CD4-positive, alpha-beta T cell (primary cell): ENCODE measurements around the gene OXSM. TPM values are rescaled to one million over a fixed set of nuclear protein-coding genes. Genes with fewer than 3 reads are reported as not detected.

Experiments
- ATAC-seq: fragments of 200-7000 bp; cut with Tn5 transposase; one replicate; pipeline ENCODE4 v1.10.0; 2022; ENCODE audit warnings: mild to moderate bottlenecking; ENCODE audit not compliant: poor library complexity
- CTCF ChIA-PET: fragments of 350-600 bp; sonication (Branson Sonifier 250); formaldehyde crosslinking; loops from one replicate; lab custom pipeline; 2021; ENCODE audit warnings: antibody characterized with exemption, inconsistent platforms; lab: Charles Lee
- POLR2A ChIA-PET: fragments of 350-600 bp; sonication (Branson Sonifier 250); formaldehyde crosslinking; loops from one replicate; lab custom pipeline; 2021; ENCODE audit warnings: antibody characterized with exemption, inconsistent platforms; lab: Charles Lee
- DNase-seq, 14 experiments: peaks; one replicate each; pipeline ENCODE4 v3.0.0-alpha.2; 2013 to 2020; ENCODE audit warnings: mixed read lengths in 2 of 14
- H3K27ac ChIP-seq, 2 donors: one replicate each; pipeline versions ENCODE4 v1.5.1 to v1.7.0; 2013; ENCODE audit warnings: low read length in 2 of 2, low read depth in 1 of 2, mild to moderate bottlenecking in 1 of 2
- H3K27me3 ChIP-seq, 2 experiments: 1 replicate in 1 of 2; 2 replicates in 1 of 2; pipeline versions ENCODE4 v1.6.1 to v1.7.0; 2013; ENCODE audit warnings: low read length in 2 of 2, control low read depth in 1 of 2, mild to moderate bottlenecking in 1 of 2, moderate library complexity in 1 of 2; ENCODE audit not compliant: insufficient read depth in 2 of 2, control insufficient read depth in 1 of 2
- H3K36me3 ChIP-seq: one replicate; pipeline ENCODE4 v1.6.1; 2013; ENCODE audit warnings: low read length, control low read depth; ENCODE audit not compliant: insufficient read depth
- H3K4me1 ChIP-seq: one replicate; pipeline ENCODE4 v1.6.1; 2013; ENCODE audit warnings: low read length, control low read depth; ENCODE audit not compliant: insufficient read depth
- H3K4me3 ChIP-seq: one replicate; pipeline ENCODE4 v1.5.1; 2013; ENCODE audit warnings: mild to moderate bottlenecking, low read length, moderate library complexity
- H3K9me3 ChIP-seq, 2 experiments: 1 replicate in 1 of 2; 2 replicates in 1 of 2; pipeline versions ENCODE4 v1.6.1 to v1.7.0; 2013; ENCODE audit warnings: low read length in 2 of 2, mild to moderate bottlenecking in 2 of 2, control low read depth in 1 of 2, moderate library complexity in 1 of 2; ENCODE audit not compliant: control insufficient read depth in 1 of 2, insufficient read depth in 1 of 2
- H3K27ac Mint-ChIP-seq: one replicate; pipeline ENCODE4 v1.8.0; 2020; ENCODE audit warnings: mixed read lengths
- H3K27me3 Mint-ChIP-seq: one replicate; pipeline ENCODE4 v1.8.0; 2021; ENCODE audit warnings: mixed read lengths
- H3K36me3 Mint-ChIP-seq: one replicate; pipeline ENCODE4 v1.8.0; 2021; ENCODE audit warnings: low read depth, mixed read lengths
- H3K4me1 Mint-ChIP-seq: one replicate; pipeline ENCODE4 v1.8.0; 2021; ENCODE audit warnings: low read depth, mixed read lengths
- H3K4me3 Mint-ChIP-seq: one replicate; pipeline ENCODE4 v1.8.0; 2020; ENCODE audit warnings: mild to moderate bottlenecking, mixed read lengths
- H3K9me3 Mint-ChIP-seq: one replicate; pipeline ENCODE4 v1.8.0; 2020; ENCODE audit warnings: mixed read lengths
- CTCF ChIP-seq: fragments of 200-600 bp; IDR thresholded peaks from one replicate; pipeline ENCODE4 v1.8.0; 2022; ENCODE audit warnings: antibody characterized with exemption, mild to moderate bottlenecking
- intact Hi-C, 2 experiments: fragments of 100-400 bp; cut with DNase I in 1 of 2; cut with micrococcal nuclease in 1 of 2; formaldehyde crosslinking; loops; one replicate each; pipeline versions ENCODE4 v1.15.1 to v1.9.0; 2023 to 2025; cut with DNase I, micrococcal nuclease
- total RNA-seq, 174 experiments: library from RNA in 2 of 174; stranded (reverse) in 2 of 174; gene quantifications; one replicate each; pipeline ENCODE4 v1.2.3 and lab custom pipeline; 2021 to 2026

Gene OXSM
- total RNA-seq, 2 experiments from 2014 or later = 6.2 to 7.9 TPM

GRCh38 chr3:25840099-25840498 lies 50.2 kb downstream of the OXSM start:
- ChIA-PET POLR2A (no interaction called here), CTCF (no interaction called here)
- H3K4me1 ChIP-seq = peaks cover 2% of the 10 kb centered on the region
- no peak for TF ChIP-seq CTCF
- Mint-ChIP-seq H3K4me3 (no peak overlapping the region), H3K27me3 (no peaks in the 10 kb centered on the region), H3K27ac (no peak overlapping the region), H3K9me3 (no peaks in the 10 kb centered on the region), H3K36me3 (no peaks in the 10 kb centered on the region), H3K4me1 (no peaks in the 10 kb centered on the region)
- no peak overlapping the region for H3K27ac ChIP-seq
- H3K4me3 ChIP-seq = no peak overlapping the region
- no peaks in the 10 kb centered on the region for H3K27me3 ChIP-seq
- intact Hi-C loops = no loop called here
- no peak for DNase-seq
- H3K9me3 ChIP-seq = peaks cover 0 to 5% of the 10 kb centered on the region in 2 experiments
- H3K36me3 ChIP-seq = no peaks in the 10 kb centered on the region
- ATAC-seq = no peak

- TF ChIP-seq CTCF = no peak
- no peaks in the 10 kb centered on the region for H3K4me1 Mint-ChIP-seq
Measured at GRCh38 chr3:25843332-25843731, 53.4 kb downstream of the OXSM start.

More at GRCh38 chr3:25843332-25843731, 53.4 kb downstream of the OXSM start:
- CTCF ChIA-PET = no interaction called here
- Histone ChIP-seq H3K27me3 (no peaks in the 10 kb centered on the region), H3K27ac (no peak overlapping the region), H3K36me3 (no peaks in the 10 kb centered on the region), H3K4me3 (no peak overlapping the region), H3K4me1 (no peaks in the 10 kb centered on the region), H3K9me3 (peaks cover 0 to 5% of the 10 kb centered on the region in 2 experiments)
- Mint-ChIP-seq H3K9me3 (no peaks in the 10 kb centered on the region), H3K27me3 (no peaks in the 10 kb centered on the region), H3K4me3 (no peak overlapping the region), H3K36me3 (no peaks in the 10 kb centered on the region), H3K27ac (no peak overlapping the region)
- POLR2A ChIA-PET = no interaction called here
- no peak for DNase-seq
- intact Hi-C loops = no loop called here
- no peak for ATAC-seq

Other genes with a start within 250 kb of the OXSM start
- 10 to 100 TPM; 79.7 to 80.4 TPM for gene TOP2B, start 125.2 kb upstream of the OXSM start, total RNA-seq
- gene NGLY1, start 6.6 kb upstream of the OXSM start, total RNA-seq = 10 to 100 TPM; 46.0 to 46.2 TPM